Hepatocyte (in vitro differentiated cells): ENCODE results near the gene ARF3.

Experiments used
- CTCF ChIP-seq: fragments of 200-600 bp; sonication (generic); IDR thresholded peaks from 2 replicates; pipeline ENCODE4 v1.5.1; 2016; ENCODE audit warnings: antibody characterized with exemption, mild to moderate bottlenecking; ENCODE audit not compliant: poor library complexity
- EZH2 ChIP-seq: fragments of 200-600 bp; sonication (generic); IDR thresholded peaks from 2 replicates; pipeline ENCODE4 v1.6.1; 2016; ENCODE audit warnings: antibody characterized with exemption, mild to moderate bottlenecking, borderline replicate concordance
- EZH2phosphoT487 ChIP-seq: fragments of 200-600 bp; sonication (generic); IDR thresholded peaks from one replicate; pipeline ENCODE4 v1.6.1; 2018; ENCODE audit warnings: antibody characterized with exemption, mild to moderate bottlenecking, low read depth, moderate library complexity; ENCODE audit not compliant: unreplicated experiment, severe bottlenecking

- TF ChIP-seq CTCF (peak; percentile 92), EZH2phosphoT487 (no peak), EZH2 (no peak)
Observed at GRCh38 chr12:48936379-48936979, 20.8 kb downstream of the ARF3 start.
